Umbilical cord (tissue), 2 donors: ENCODE results near the gene RALGAPB. TPM values are rescaled to one million over a fixed set of nuclear protein-coding genes. Genes with fewer than 3 reads are reported as not detected.
A peak's percentile ranks its signal among the peaks of the same experiment; 100 is the strongest.
"Not testable (repeated sequence)": the region's sequence is repeated elsewhere in the genome, so short reads cannot be mapped to it uniquely, and the experiment has no call there.

Experiments used
- DNase-seq: peaks from one replicate; pipeline ENCODE4 v3.0.0-alpha.2; 2015; ENCODE audit warnings: low spot score
- total RNA-seq: library from RNA; depleted of rRNA; stranded (reverse); fragments of >200 nt; gene quantifications from one replicate; pipeline ENCODE4 v1.2.3, GENCODE V29; 2014; ENCODE audit warnings: low replicate concordance; ENCODE audit not compliant: insufficient read depth

RALGAPB gene
- total RNA-seq: 36.4 TPM

DNA sequence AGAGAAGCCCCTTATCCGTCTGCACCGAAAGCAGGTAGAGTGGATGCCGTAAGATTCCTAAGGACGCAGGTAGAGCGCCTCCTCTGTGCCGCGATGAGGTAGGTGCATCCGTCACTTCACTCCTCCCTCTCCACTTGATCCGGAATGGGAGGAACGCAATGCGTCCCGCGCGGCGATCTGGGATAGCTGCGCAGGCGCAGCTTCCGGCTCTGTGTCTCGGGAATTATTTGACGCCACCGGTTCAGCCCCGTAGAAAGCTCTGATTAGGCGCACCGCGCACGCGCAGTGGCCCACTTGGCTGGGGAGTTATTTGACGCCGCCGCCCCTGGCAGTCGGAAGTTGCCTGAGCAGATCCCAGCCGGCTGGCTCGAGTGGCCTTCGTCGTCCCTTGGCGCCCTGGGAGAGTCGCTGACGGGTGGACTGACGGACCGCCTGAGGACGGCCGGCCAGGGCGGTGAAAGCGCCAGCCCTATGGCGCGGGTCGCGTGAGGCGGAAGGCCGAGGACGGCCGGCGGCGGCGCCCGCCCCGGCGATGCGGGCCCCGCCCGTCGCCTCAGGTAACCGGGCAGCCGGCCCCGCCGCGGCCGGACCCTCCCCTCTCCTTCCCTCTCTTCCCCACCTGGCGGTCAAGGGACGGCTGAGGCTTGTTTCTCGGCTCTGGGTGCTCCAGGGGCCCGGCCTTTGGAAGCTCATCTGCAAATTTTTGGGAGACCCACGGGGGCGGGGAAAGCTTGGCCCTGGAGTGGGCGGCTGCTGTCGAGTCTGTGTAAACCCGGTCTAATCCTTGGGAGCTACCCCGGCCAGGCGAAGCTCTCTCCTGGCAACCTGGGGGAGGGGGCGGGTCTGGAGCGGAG is at the start of gene RALGAPB:
Gene RALGAPB, plus strand, starts transcription at position 331 of the 854 bp plus-strand sequence. CDS start 15,590 bp downstream, outside the sequence.
- DNase-seq: peak; percentile 99

DNA sequence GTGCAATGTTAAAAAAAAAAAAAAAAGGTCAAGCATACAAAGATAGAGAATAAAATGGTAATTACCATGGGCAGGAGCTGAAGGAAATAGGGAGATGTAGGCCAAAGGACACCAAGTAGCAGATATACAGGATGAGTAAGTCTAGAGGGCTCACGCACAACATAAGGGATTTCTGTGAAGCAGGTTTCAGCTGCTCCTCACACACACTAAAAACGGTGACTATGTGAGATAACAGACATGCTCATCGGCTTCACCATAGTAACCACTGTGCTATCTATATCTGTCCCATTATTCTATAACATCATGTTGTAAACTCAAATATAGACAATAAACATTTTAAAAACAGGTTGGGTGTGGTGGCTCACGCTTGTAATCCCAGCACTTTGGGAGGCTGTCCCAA is 49.1 kb upstream of the RALGAPB start:
- DNase-seq: no peak

- no peak for DNase-seq
Measured at GRCh38 chr20:38424401-38424800, 48.2 kb upstream of the RALGAPB start.

- DNase-seq: peak; percentile 48
Measured at GRCh38 chr20:38426006-38426897, 46.4 kb upstream of the RALGAPB start.

DNA sequence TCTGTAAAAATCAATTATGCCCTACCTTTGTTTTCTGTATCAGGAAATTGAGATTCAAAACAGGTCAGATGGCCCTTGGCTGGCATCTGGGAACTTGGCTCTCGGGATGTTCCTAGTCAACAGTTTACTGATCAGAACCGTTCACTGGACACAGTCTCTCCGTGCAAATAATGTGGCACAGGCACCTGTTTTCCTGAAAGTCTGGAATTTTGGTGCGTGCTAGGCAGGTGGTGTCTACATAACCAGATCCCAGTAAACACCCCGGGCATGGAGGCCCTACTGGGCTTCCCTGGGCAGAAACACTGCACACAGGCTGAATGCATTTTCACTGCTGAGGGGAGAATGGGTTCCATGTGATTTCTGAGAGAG is 45.0 kb upstream of the RALGAPB start:
- DNase-seq: no peak

DNA sequence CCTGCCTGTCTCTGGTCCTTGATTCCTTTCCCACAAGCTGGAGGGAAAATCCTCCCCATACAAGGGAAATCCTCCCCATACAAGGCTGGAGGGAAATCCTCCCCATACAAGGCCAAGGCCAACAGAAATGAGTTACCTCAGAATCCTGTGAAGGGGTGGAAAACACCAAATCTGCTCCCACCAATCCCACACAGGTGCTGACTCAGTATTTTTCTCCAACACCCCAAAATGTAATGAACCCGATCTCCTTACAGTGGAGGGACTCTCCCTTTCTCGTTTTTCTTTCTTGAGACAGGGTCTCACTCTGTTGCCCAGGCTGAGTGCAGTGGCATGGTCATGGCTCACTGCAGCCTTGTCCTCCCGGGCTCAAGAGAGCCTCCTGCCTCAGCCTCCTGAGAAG is 43.8 kb upstream of the RALGAPB start:
- no peak for DNase-seq

- no peak for DNase-seq
Measured at GRCh38 chr20:38429301-38429700, 43.3 kb upstream of the RALGAPB start.

- no peak for DNase-seq
Measured at GRCh38 chr20:38430679-38431325, 41.8 kb upstream of the RALGAPB start.

DNA sequence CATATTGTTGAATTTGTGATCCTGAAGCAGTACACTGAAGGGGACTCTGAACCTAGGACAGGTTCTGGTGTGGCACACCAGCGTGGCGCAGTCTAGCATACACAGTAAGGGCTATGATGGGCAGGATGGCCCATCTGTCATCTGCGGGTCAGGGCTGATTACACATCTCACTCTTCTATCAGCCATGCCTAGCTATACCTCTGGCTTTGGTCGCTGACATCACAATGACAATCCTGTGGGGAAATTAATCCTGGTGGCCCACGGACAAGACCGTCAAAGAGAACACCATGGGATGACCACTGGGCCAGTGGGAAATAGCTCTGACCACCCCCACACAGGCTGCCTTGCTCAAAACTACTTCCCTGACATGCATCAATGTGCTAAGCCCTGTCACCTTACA is 40.4 kb upstream of the RALGAPB start:
- DNase-seq: no peak

DNA sequence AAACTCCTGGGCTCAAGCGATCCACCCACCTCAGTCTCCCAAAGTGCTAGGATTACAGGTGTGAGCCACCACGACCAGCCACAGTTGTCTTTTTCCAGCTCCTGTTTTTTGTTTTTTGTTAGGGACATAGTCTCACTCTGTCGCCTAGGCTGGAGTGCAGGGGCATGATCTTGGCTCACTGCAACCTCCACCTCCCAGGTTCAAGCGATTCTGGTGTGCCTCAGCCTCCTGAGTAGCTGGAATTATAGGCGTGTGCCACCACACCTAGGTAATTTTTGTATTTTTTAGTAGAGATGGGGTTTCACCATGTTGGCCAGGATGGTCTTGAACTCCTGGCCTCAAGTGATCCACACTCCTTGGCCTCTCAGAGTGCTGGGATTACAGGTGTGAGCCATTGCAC is 39.8 kb upstream of the RALGAPB start:
- not testable (repeated sequence) for DNase-seq

- no peak for DNase-seq
Measured at GRCh38 chr20:38433304-38433972, 39.2 kb upstream of the RALGAPB start.

DNA sequence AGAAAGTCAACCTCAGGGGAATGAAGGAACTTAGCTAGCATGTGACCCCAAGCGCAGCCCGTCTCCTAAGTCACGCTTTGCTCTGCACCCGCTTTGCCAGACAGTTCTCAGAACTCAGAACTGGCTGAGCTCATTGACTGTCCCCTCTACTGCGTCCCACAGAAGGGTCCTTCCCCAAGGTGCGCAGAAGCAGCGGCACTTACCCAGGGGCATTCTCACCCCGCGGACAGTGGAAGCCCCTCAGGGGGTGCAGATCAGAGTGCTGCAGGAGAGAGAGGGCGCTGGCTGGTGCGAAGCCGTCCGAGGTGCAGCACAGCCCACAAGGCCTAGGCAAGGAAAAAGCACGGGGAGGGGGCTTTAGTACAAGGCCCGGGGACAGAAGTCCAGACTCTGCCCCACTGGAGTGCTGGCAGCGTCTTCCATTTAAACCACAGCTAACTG is 38.3 kb upstream of the RALGAPB start:
- DNase-seq: peak; percentile 17

- peak; percentile 90 for DNase-seq
Measured at GRCh38 chr20:38434770-38435554, 37.7 kb upstream of the RALGAPB start, which contains the start of gene SNHG17. TSS of gene SNHG17 (minus strand) at chr20:38435328.

GRCh38 chr20:38435555-38435939 is 37.1 kb upstream of the RALGAPB start:
- no peak for DNase-seq

GRCh38 chr20:38437796-38438195 is 34.8 kb upstream of the RALGAPB start:
- no peak for DNase-seq

- DNase-seq: not testable (repeated sequence)
Measured at GRCh38 chr20:38441110-38441509, 31.5 kb upstream of the RALGAPB start.

- DNase-seq: no peak
Measured at GRCh38 chr20:38441916-38442315, 30.7 kb upstream of the RALGAPB start.

DNA sequence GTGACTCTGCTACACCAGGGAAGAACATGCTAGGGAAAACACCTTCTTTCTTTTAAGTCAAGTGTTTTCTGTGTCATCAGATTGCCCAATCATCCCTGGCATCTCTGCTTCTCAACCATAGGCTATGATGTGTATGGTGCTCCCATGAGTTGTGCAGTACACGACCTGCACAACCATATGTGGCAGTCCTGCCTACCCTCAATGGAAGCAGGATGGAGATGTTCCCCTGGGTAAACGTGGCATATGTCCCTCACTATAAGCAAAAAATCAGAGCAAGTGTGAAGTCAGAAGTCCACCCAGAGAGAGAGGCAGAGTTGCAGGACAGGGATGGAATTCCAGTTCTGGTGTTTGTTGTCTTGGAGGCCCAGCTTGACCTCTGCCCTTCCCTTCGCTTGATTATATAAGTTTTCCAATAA is 27.3 kb upstream of the RALGAPB start:
- DNase-seq: no peak

DNA sequence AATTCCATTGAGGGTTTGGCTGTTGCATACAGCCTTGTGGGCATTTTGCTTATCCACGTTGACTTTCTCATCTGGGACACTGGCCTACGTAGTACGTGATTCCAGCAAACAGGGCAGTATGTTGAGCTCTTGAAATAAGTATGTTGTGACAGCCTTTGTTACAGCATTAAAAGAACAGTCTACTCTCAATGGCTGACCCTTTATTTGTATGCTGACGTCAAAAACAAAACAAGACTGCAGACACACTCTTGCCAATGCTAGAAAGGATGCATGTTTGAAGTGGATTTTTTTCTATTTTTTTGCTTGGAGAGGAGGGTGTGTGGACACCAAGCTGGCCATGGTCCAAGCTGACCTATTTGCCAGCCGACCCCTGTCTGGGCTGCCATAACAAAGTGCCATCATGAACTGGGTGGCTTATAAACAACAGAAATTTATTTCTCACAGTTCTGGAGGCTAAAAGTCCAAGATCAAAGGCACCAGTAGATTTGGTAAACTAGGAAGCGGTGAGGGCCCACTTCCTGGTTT is 26.7 kb upstream of the RALGAPB start:
- no peak for DNase-seq
